Measurements from ENCODE around the gene MPHOSPH6. TPM values are rescaled to one million over a fixed set of nuclear protein-coding genes. Genes with fewer than 3 reads are reported as not detected.

Gene MPHOSPH6
- total RNA-seq, 3 donors from 2014 or later: 24.0 to 70.4 (median 60.0) TPM

DNA sequence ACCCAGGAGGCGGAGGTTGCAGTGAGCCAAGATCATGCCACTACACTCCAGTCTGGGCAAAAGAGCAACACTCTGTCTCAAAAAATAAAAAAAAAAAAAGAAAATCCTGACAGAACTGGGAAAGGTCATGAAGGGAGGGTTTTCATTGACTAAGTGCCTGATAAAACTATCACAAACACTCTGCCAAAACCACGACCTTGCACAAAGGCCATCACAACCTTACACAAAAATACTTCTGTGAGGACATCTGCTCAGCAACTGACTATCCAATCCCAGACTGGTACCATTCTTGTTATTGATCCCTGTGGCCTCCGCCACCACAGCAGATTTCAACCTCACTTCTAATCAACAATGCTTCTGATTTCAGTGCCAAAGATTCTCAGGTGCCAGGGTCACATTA, 40.1 kb downstream of the MPHOSPH6 start:
- no peak for DNase-seq (ENCODE audit: low spot score in 2 of 2)
- intact Hi-C loops (cut with DNase I; ENCODE audit: low total_unique reads): no loop called here
- peaks cover 0 to 16% of the 10 kb centered on the region in 2 donors for H3K9me3 ChIP-seq
- no peaks in the 10 kb centered on the region for H3K27me3 ChIP-seq
- no peak overlapping the region for H3K4me3 ChIP-seq
- H3K4me1 ChIP-seq: no peaks in the 10 kb centered on the region
- H3K36me3 ChIP-seq: no peaks in the 10 kb centered on the region
- TF ChIP-seq, protein P1, sequence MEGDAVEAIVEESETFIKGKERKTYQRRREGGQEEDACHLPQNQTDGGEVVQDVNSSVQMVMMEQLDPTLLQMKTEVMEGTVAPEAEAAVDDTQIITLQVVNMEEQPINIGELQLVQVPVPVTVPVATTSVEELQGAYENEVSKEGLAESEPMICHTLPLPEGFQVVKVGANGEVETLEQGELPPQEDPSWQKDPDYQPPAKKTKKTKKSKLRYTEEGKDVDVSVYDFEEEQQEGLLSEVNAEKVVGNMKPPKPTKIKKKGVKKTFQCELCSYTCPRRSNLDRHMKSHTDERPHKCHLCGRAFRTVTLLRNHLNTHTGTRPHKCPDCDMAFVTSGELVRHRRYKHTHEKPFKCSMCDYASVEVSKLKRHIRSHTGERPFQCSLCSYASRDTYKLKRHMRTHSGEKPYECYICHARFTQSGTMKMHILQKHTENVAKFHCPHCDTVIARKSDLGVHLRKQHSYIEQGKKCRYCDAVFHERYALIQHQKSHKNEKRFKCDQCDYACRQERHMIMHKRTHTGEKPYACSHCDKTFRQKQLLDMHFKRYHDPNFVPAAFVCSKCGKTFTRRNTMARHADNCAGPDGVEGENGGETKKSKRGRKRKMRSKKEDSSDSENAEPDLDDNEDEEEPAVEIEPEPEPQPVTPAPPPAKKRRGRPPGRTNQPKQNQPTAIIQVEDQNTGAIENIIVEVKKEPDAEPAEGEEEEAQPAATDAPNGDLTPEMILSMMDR (IDR thresholded peaks at IDR 0.05): no peak
- TF ChIP-seq POLR2A (IDR thresholded peaks at IDR 0.05) (no peak), POLR2AphosphoS5 (IDR thresholded peaks at IDR 0.05) (no peak)
- H3K27ac ChIP-seq: no peak overlapping the region

DNA sequence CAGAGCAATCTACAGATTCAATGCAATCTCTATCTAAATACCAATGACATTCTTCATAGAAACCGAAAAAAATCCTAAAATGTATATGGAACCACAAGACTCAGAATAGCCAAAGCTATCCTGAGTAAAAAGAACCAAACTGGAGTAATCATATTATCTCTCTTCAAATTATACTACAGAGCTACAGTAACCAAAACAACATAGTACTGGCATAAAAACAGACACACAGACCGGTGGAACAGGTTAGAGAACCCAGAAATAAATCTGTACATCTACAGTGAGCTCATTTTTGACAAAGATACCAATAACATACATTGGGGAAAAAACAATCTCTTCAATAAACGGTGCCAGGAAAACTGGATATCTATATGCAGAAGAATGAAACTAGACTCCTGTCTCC, 45.4 kb downstream of the MPHOSPH6 start:
- Histone ChIP-seq H3K4me3 (no peak overlapping the region), H3K9me3 (peaks cover 0 to 20% of the 10 kb centered on the region in 2 donors), H3K4me1 (no peaks in the 10 kb centered on the region), H3K27me3 (no peaks in the 10 kb centered on the region), H3K36me3 (no peaks in the 10 kb centered on the region), H3K27ac (no peak overlapping the region)
- intact Hi-C loops (cut with DNase I; ENCODE audit: low total_unique reads): no loop called here
- TF ChIP-seq, protein P1 (IDR thresholded peaks at IDR 0.05): no peak
- TF ChIP-seq POLR2AphosphoS5 (IDR thresholded peaks at IDR 0.05) (no peak), POLR2A (IDR thresholded peaks at IDR 0.05) (no peak)
- no peak for DNase-seq (ENCODE audit: low spot score in 2 of 2)

DNA sequence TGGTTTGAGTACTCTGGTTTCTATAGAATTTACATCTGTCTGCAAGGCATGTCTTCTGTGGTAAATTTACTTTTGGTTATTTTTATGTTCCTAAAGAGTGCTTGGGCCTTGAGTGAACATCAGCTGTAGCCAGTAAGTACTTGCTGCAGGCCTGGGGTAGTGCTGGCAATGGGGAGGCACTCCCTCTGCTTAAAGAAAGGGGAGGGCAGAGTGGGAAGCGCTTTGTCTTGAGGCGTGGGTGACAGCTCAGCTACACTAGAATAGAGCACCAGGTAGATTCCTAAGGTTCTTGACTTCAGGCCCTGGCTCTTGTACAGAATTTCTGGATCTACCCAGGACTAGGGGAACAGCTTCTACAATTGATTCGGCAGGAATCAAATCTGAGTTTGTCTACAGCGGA, 50.6 kb downstream of the MPHOSPH6 start:
- Histone ChIP-seq H3K27me3 (no peaks in the 10 kb centered on the region), H3K9me3 (peaks cover 0 to under 1% of the 10 kb centered on the region in 2 donors), H3K36me3 (no peaks in the 10 kb centered on the region), H3K27ac (no peak overlapping the region), H3K4me1 (no peaks in the 10 kb centered on the region), H3K4me3 (no peak overlapping the region)
- intact Hi-C loops (cut with DNase I; ENCODE audit: low total_unique reads): no loop called here
- DNase-seq (ENCODE audit: low spot score in 2 of 2): no peak
- no peak for TF ChIP-seq POLR2A (IDR thresholded peaks at IDR 0.05)
- TF ChIP-seq POLR2AphosphoS5 (IDR thresholded peaks at IDR 0.05): no peak
- TF ChIP-seq, protein P1 (IDR thresholded peaks at IDR 0.05): no peak

DNA sequence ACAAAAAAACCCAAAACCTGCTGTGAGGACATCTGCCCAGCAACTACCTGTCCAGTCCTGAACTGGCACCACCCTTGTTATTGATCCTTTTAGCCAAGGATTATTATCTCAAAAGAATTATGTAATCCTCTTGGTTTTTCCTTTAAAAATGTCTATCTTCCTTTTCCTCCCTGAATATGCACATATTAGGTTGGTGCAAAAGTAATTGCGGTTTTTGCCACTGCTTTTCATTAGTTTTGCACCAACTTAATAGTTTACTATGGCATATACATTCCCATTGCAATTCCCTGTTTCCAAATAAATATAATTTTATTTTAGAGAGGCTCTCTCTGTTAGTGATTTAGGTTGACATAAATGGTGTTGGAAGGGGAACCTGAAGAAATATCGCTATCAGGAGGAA, 51.3 kb downstream of the MPHOSPH6 start:
- Histone ChIP-seq H3K27ac (no peak overlapping the region), H3K4me1 (no peaks in the 10 kb centered on the region), H3K27me3 (no peaks in the 10 kb centered on the region), H3K36me3 (no peaks in the 10 kb centered on the region), H3K9me3 (no peaks in the 10 kb centered on the region), H3K4me3 (no peak overlapping the region)
- TF ChIP-seq, protein P1 (IDR thresholded peaks at IDR 0.05): no peak
- no peak for TF ChIP-seq POLR2A (IDR thresholded peaks at IDR 0.05)
- no peak for TF ChIP-seq POLR2AphosphoS5 (IDR thresholded peaks at IDR 0.05)
- no peak for DNase-seq (ENCODE audit: low spot score in 2 of 2)
- intact Hi-C loops (cut with DNase I; ENCODE audit: low total_unique reads): no loop called here

DNA sequence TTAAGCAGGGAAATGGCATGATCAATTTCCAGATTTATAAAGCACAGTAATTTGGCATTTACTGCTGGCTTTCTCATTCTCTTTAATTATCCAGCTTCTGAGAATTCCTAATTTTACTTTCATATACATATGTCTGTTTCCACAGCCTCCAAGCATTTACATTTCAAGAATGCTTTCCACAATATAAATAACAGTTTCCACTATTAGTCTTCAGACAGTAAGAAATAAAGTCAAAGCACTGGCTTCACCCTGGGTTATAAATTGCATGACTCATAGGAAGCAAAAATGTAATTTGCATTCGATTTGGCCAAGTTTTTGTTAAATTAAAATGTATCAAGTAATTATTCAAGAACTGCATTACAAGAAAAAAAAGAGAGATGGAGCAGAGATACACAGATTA, 53.5 kb downstream of the MPHOSPH6 start:
- intact Hi-C loops (cut with DNase I; ENCODE audit: low total_unique reads): no loop called here
- no peaks in the 10 kb centered on the region for H3K27me3 ChIP-seq
- TF ChIP-seq POLR2AphosphoS5 (IDR thresholded peaks at IDR 0.05) (no peak), POLR2A (IDR thresholded peaks at IDR 0.05) (no peak)
- TF ChIP-seq, protein P1 (IDR thresholded peaks at IDR 0.05): no peak
- no peaks in the 10 kb centered on the region for H3K36me3 ChIP-seq
- DNase-seq (ENCODE audit: low spot score in 2 of 2): no peak
- H3K4me1 ChIP-seq: no peaks in the 10 kb centered on the region
- no peak overlapping the region for H3K27ac ChIP-seq
- no peaks in the 10 kb centered on the region for H3K9me3 ChIP-seq
- no peak overlapping the region for H3K4me3 ChIP-seq
